GM20431 (cell line): Measurements from ENCODE around the gene STEAP1.
"Not testable (repeated sequence)": the region's sequence is repeated elsewhere in the genome, so short reads cannot be mapped to it uniquely, and the experiment has no call there.

Source experiments
- in situ Hi-C: fragments of 300-500 bp; cut with MseI, MboI; formaldehyde crosslinking; loops from one replicate; pipeline ENCODE4 v1.15.0; 2020; ENCODE audit warnings: low sequenced_read_pairs; ENCODE audit not compliant: unreplicated experiment

STEAP1 gene

DNA sequence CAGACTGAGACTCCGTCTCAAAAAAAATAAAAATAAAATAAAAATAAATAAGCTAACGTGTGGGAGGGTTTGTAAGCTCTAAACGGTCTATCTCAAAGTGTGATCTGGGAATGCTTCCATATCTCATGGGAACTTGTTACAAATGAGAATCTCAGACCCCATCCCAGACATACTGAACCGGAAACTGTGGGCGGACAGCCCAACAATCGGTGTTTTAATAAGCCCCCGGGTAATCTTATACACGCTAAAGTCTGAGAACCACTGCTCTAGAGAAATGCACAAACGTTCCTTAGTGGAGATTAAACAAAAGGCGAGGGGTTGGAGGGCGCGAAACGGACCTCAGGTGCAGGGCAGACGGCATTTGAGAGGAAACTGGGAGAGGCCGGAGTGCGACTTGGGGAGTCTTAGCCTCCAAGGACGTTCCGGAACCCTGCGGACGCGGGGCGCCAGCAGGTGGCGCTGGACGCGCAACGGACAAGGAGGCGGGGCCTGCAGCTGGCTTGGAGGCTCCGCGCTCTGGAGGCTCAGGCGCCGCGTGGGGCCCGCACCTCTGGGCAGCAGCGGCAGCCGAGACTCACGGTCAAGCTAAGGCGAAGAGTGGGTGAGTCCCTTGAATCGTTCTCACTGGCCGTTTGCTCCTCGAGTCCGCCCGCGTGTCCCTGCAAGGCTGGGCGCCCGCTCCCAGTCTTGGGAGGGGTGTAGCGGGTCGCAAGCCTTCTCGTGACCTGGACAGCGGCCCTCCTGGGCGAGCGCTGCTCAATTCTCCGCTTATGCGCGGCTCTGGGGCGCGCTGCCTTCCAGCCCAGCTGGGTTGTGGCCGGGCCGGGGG, at the start of gene STEAP1:
TSS of gene STEAP1 (plus strand) at position 527 of the 829 bp plus-strand sequence. CDS start 5,320 bp downstream, outside the sequence.
- in situ Hi-C loops: loop anchor here (10.0 to 25.0 kb wide), 2 partner anchors 111 to 258 kb away; partner anchors contain the start of gene CLDN12

DNA sequence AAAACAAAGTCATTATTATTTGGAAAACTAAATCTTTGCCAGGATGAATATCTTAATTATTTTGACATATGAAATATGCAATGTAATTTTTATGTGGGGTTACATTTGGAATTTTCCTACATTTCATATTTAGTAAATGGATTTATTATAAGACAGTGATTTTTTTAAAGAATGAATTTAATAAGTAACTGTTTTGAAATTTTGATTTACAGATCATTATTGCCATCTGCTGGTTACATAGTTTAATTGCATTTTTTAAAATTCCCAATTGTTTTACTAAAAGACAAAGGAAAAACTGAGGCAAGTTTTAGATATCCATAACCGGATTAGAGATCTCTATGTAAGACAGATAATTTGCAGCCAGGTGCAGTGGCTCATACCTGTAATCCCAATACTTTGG, 39.3 kb upstream of the STEAP1 start:
- in situ Hi-C loops: not testable (repeated sequence)

DNA sequence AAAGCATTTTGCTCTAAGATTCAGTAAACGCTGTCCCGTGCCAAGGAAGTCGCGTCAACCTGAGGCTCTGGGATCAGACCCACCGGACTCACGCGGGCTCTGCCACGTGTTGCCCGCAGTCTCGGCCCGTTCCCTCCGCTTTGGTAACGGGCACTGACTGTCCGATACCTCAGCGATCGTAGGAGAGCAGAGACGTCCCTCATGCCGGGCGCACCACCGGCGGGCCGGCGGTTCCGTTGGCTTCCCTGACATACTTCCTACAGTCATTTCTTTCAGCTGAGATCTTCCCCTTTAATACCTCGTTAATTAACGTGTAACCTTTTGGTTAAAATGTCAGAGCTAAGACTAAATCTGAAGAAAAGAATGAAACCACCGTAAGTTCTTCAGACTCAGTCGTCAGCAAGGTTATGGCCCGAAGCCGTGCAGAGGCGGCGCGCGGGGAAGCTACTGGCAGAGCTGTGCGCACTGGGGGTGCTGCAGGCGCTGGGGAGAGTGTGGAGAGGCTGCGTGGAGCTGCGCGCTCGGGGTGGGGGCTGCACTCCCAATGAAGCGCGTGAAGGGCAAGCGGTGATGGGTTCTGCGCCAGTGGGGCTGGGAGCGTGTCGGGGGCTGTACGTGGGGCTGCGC, 35.6 kb upstream of the STEAP1 start:
- in situ Hi-C loops: not testable (repeated sequence)

DNA sequence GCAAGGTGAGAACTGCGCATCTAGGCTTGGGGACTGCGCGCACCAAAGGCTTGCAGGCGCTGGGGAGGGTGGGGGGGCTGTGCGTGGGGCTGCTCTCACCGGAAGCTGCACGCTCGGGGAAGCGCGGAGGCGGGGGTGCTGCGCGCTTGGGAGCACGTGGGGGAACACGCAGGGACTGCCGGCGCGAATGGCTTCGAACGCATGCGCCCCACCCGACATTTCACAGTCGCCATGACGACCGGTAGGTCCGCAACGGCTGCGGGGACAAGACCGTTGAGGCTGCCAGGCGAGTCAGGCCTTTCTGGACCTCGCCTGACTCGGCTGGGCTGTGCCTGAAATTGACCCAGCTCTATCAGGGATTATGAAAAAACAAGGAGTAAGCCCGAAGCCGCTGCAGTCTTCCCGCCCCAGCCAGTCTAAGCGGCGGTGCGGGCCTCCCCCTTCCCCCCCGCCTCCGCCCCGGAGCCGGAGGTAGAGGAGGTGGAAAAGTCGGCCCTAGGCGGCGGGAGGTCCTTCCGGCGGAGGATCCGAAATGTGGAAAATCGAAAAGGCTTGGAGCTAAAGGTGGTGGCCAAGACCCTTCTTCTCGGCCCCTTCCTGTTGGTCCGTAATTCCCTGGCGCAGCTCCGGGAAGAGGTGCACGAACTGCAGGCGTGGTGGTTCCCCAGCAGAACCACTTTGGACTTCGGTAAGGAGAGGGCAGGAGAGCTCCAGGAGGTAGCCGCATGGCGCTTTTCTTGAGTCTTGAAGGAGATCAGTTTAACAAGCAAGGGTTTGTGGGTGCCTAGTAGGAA, 34.9 kb upstream of the STEAP1 start:
- in situ Hi-C loops: no loop called here

- in situ Hi-C loops: not testable (repeated sequence)
Observed at GRCh38 chr7:90120205-90120604, 34.1 kb upstream of the STEAP1 start.

GRCh38 chr7:90131746-90132145, 22.5 kb upstream of the STEAP1 start:
- in situ Hi-C loops: not testable (repeated sequence)

GRCh38 chr7:90147079-90147960, 6.9 kb upstream of the STEAP1 start:
- in situ Hi-C loops: not testable (repeated sequence)

DNA sequence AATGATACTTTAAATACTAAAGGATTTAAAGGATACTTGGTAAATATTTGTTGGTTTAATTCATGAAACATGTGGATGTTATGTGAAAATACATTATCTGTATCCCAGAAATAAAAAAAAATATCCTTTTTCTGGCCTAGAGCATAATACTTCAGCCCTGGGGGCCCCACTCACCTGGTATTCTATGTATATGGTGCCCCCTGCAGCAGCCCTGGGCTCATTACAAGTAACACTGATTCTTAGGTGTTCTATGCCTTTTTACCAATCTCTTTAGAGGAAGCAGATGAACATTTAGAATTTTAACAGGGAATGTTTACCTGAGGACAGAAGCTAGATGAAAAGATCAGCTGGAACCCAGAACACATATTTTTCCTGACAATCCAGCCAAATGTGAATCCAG, 4.8 kb upstream of the STEAP1 start:
- in situ Hi-C loops: not testable (repeated sequence)

GRCh38 chr7:90151884-90152283, 2.4 kb upstream of the STEAP1 start:
- in situ Hi-C loops: loop anchor here (10.0 to 25.0 kb wide), 2 partner anchors 113 to 260 kb away; partner anchors contain the start of gene CLDN12

- in situ Hi-C loops: loop anchor here (10.0 to 25.0 kb wide), 2 partner anchors 112 to 260 kb away; partner anchors contain the start of gene CLDN12
Observed at GRCh38 chr7:90152642-90153253, 1.5 kb upstream of the STEAP1 start.

DNA sequence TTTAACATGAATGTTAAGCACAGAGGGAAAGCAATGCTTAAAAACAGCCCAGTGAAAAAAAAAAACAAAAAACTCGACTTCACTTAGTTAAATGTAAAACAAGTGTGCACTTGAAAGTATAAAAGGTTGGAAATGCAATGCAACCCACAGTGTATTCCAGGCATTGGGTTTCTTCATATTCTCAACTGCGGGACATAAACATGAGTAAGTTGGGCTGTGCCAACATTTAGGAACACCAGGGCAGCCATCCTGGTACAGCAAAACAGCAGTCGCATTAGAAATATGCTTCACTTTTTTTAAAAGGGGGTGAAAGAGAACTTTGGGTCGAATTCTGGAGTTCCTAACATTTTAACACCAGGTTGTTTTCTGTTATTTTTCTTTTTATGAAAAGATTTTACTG, 937 bp downstream of the STEAP1 start:
- in situ Hi-C loops: loop anchor here (10.0 to 25.0 kb wide), 2 partner anchors 110 to 257 kb away; partner anchors contain the start of gene CLDN12

GRCh38 chr7:90157331-90157730, 3.1 kb downstream of the STEAP1 start:
- in situ Hi-C loops: loop anchor here (10.0 to 25.0 kb wide), 2 partner anchors 107 to 255 kb away; partner anchors contain the start of gene CLDN12

- in situ Hi-C loops: loop anchor here (10.0 to 25.0 kb wide), 2 partner anchors 107 to 254 kb away; partner anchors contain the start of gene CLDN12
Observed at GRCh38 chr7:90157761-90158350, 3.6 kb downstream of the STEAP1 start.

GRCh38 chr7:90163534-90163933, 9.3 kb downstream of the STEAP1 start:
- in situ Hi-C loops: loop anchor here (25.0 kb wide), 1 partner anchor 249 kb away; the partner anchor contains the start of gene CLDN12

GRCh38 chr7:90165724-90166123, 11.5 kb downstream of the STEAP1 start:
- in situ Hi-C loops: loop anchor here (25.0 kb wide), 1 partner anchor 247 kb away; the partner anchor contains the start of gene CLDN12

DNA sequence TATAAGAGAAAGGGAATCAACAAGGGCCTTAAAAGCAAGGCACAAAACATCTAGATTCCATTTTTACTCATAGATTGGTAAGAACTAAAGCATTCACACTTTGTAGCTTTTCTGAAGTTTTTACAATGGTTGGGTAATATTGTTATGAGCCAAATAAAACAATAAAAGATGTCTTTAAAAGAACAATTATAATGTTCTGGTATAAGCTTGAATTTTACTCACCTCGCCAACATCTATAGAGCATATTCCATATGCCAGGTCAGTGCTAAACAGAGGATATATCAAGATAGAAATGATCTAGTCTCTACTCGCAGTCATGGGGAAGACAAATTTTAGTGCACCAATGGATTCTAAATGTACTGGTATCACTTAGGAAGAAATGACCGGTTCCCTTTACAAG, 11.9 kb downstream of the STEAP1 start:
- in situ Hi-C loops: loop anchor here (25.0 kb wide), 1 partner anchor 246 kb away; the partner anchor contains the start of gene CLDN12

- in situ Hi-C loops: loop anchor here (25.0 kb wide), 1 partner anchor 245 kb away; the partner anchor contains the start of gene CLDN12
Observed at GRCh38 chr7:90167361-90167760, 13.1 kb downstream of the STEAP1 start.

DNA sequence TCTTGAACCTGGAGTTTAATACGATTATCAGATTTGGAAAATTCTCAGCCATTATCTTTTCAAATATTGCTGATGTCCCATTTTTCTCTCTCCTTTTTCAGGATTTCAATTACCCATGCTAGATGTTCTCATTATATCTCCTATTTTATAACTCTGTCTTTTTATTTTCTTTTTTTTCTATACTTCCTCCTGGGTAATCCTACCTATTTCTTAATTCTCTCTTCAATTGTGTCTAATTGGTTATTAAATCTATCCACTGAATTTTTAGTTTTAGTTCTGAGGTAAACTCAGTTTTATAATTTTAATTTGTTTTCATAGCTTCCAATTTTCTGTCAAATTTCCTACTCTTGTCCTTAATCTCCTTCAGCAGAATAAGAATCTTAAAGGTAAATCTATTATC, 15.6 kb downstream of the STEAP1 start:
- in situ Hi-C loops: loop anchor here (25.0 kb wide), 1 partner anchor 242 kb away; the partner anchor contains the start of gene CLDN12
